K562 (cell line): ENCODE results near the gene ADCY5. TPM values are rescaled to one million over a fixed set of nuclear protein-coding genes. Genes with fewer than 3 reads are reported as not detected.

Experiments used
- ATAC-seq: fragments of 200-7000 bp; cut with Tn5 transposase; 3 replicates; pipeline ENCODE4 v1.9.1; 2020; ENCODE audit warnings: moderate library complexity
- BruUV-seq: library from RNA; stranded (reverse); fragments of 400-500 nt; replicated peaks from 2 replicates; lab custom pipeline; 2021; lab: Mats Ljungman, UMichigan
- CTCF ChIA-PET: fragments of 300-600 bp; formaldehyde crosslinking; extraction: SDS; loops from one replicate; lab custom pipeline; 2021; ENCODE audit warnings: low intra/inter-chr PET ratio; lab: Yijun Ruan, JAX
- POLR2A ChIA-PET: fragments of 300-600, 350-650 bp; sonication (Branson Sonifier 250); formaldehyde crosslinking; extraction: SDS; loops from one replicate; lab custom pipeline; 2021; ENCODE audit warnings: antibody characterized with exemption, inconsistent platforms; lab: Yijun Ruan, JAX
- DNase-seq, 4 experiments: peaks; one replicate each; pipeline versions ENCODE4 v3.0.0 to v3.0.0-alpha.2; 2011 to 2018; ENCODE audit warnings: low spot score in 3 of 4, mixed read lengths in 3 of 4; ENCODE audit errors: extremely low read depth in 1 of 4
- FAIRE-seq: peaks from 2 replicates; lab custom pipeline; 2011; peaks lifted over from hg19 to GRCh38; lab: Jason Lieb, UNC
- H2AFZ ChIP-seq: 2 replicates; pipeline ENCODE4 v1.6.0; 2011; ENCODE audit warnings: low read depth, low read length, control low read depth, inconsistent platforms
- H3K27ac ChIP-seq: fragments of 200-600 bp; 3 replicates; pipeline ENCODE4 v1.8.0; 2011; ENCODE audit warnings: low read depth, mild to moderate bottlenecking, control low read depth, inconsistent platforms, low read length, moderate library complexity, mixed read lengths; ENCODE audit errors: extremely low read depth
- H3K27me3 ChIP-seq, 2 experiments: fragments of 300-600 bp in 1 of 2; 2 replicates in 1 of 2; 3 replicates in 1 of 2; pipeline versions ENCODE4 v1.6.0 to v1.8.0; 2011; ENCODE audit warnings: inconsistent platforms in 2 of 2, low read length in 2 of 2, mild to moderate bottlenecking in 1 of 2, mixed read lengths in 1 of 2, moderate library complexity in 1 of 2; ENCODE audit not compliant: control insufficient read depth in 2 of 2, insufficient read depth in 2 of 2
- H3K36me3 ChIP-seq: fragments of 300-600 bp; 3 replicates; pipeline ENCODE4 v1.8.0; 2011; ENCODE audit warnings: mild to moderate bottlenecking, low read length, inconsistent platforms; ENCODE audit not compliant: control insufficient read depth, insufficient read depth
- H3K4me1 ChIP-seq, 2 experiments: fragments of 200-600 bp in 1 of 2; replicated peaks in 1 of 2; 2 replicates in 1 of 2; 3 replicates in 1 of 2; pipeline versions ENCODE4 v1.5.1 to v1.8.0; 2011; ENCODE audit warnings: inconsistent platforms in 2 of 2, low read length in 2 of 2, mild to moderate bottlenecking in 1 of 2, mixed read lengths in 1 of 2, moderate library complexity in 1 of 2; ENCODE audit not compliant: control insufficient read depth in 2 of 2, insufficient read depth in 2 of 2
- H3K4me2 ChIP-seq: 2 replicates; pipeline ENCODE4 v1.6.1; 2011; ENCODE audit warnings: low read length, control low read depth, inconsistent platforms, mixed read lengths; ENCODE audit not compliant: insufficient read depth
- H3K4me3 ChIP-seq: fragments of 200-600 bp; sonication (generic), shearing (Covaris generic); 2 replicates; pipeline ENCODE4 v1.5.1; 2016; ENCODE audit warnings: control low read depth, inconsistent platforms
- H3K79me2 ChIP-seq: fragments of 200-600 bp; 3 replicates; pipeline ENCODE4 v1.8.0; 2011; ENCODE audit warnings: low read length, inconsistent platforms; ENCODE audit not compliant: control insufficient read depth, insufficient read depth
- H3K9ac ChIP-seq, 2 experiments: 2 replicates each; pipeline versions ENCODE4 v1.6.0 to v1.6.1; 2011; ENCODE audit warnings: low read depth in 2 of 2, low read length in 2 of 2, control low read depth in 1 of 2, inconsistent platforms in 1 of 2, mild to moderate bottlenecking in 1 of 2, mixed read lengths in 1 of 2; ENCODE audit not compliant: insufficient read depth in 1 of 2
- H3K9me1 ChIP-seq: one replicate; pipeline ENCODE4 v1.6.0; 2011; ENCODE audit warnings: inconsistent platforms, mild to moderate bottlenecking, low read length, moderate library complexity; ENCODE audit not compliant: control insufficient read depth, insufficient read depth
- H3K9me3 ChIP-seq: replicated peaks from 2 replicates; pipeline ENCODE4 v1.5.1; 2011; ENCODE audit warnings: low read depth, low read length, inconsistent platforms; ENCODE audit not compliant: control insufficient read depth, insufficient read depth
- H4K20me1 ChIP-seq: replicated peaks from 2 replicates; pipeline ENCODE4 v1.6.1; 2011; ENCODE audit warnings: low read length, inconsistent platforms, mixed read lengths; ENCODE audit not compliant: control insufficient read depth, insufficient read depth
- ATF1 ChIP-seq, 2 experiments: fragments of 450-650 bp in 1 of 2; IDR thresholded peaks; 2 replicates each; pipeline ENCODE4 v1.6.1; 2016; ENCODE audit warnings: missing compliant biosample characterization in 1 of 2, missing genetic modification characterization in 1 of 2
- USF2 ChIP-seq: sonication (generic); formaldehyde crosslinking; IDR thresholded peaks from 2 replicates; pipeline ENCODE4 v1.5.0; 2020; ENCODE audit warnings: missing genetic modification reagents
- WGBS: fragments of 100-300 bp; shearing (Covaris generic); methylation state at CpG from one replicate; pipeline ENCODE4 v1.1.6; 2016; ENCODE audit warnings: low coverage, mixed read lengths; ENCODE audit not compliant: insufficient coverage; ENCODE audit errors: missing lambda C conversion rate; 5-methylcytosine and 5-hydroxymethylcytosine counted together
- in situ Hi-C: fragments of 300-500 bp; cut with MboI; formaldehyde crosslinking; loops from 4 replicates; pipeline ENCODE4 v1.15.0; 2018; ENCODE audit warnings: inconsistent platforms, mixed read lengths
- intact Hi-C: fragments of 100-400 bp; cut with micrococcal nuclease; formaldehyde crosslinking; loops from 2 replicates; pipeline ENCODE4 v1.14.2; 2022
- polyA plus RNA-seq, 8 experiments: library from polyadenylated mRNA; depleted of rRNA in 4 of 8; stranded (reverse) in 5 of 8; unstranded in 3 of 8; fragments of >200 nt; fragmentation: Nextera tagmentation in 2 of 8; fragmentation: Illumina TruSeq in 1 of 8; extraction: Ambion mirVana in 2 of 8; extraction: Trizol in 1 of 8; gene quantifications; 2 replicates each; pipeline versions ENCODE4 v1.2.1 to v1.2.3, GENCODE V29; 2011 to 2014; ENCODE audit warnings: inconsistent platforms in 1 of 8, missing spikeins in 1 of 8
- total RNA-seq, 7 experiments: library from RNA; depleted of rRNA in 6 of 7; stranded (reverse); fragments of >200 nt in 6 of 7; fragmentation: Illumina TruSeq in 2 of 7; extraction: Trizol in 2 of 7; gene quantifications; 2 replicates each; pipeline versions ENCODE4 v1.2.1 to v1.2.3, GENCODE V29; 2011 to 2021; ENCODE audit warnings: low replicate concordance in 1 of 7
- TF ChIP-seq, protein P1 (sequence below): sonication (generic); formaldehyde crosslinking; IDR thresholded peaks from 2 replicates; pipeline ENCODE4 v1.9.0; 2022; ENCODE audit warnings: mild to moderate bottlenecking, missing genetic modification reagents

ADCY5 gene
- total and polyA plus RNA-seq, 9 of the 15 experiments (the other 6 are each of a cell fraction or from before 2014, with no cell fraction given), result under 0.01 TPM; not detected in 8

- intact Hi-C loops (no loop called here), in situ Hi-C loops (no loop called here)
- no peak for FAIRE-seq
- Histone ChIP-seq H3K4me2 (no peak overlapping the region), H4K20me1 (no peaks in the 10 kb centered on the region), H3K4me3 (no peak overlapping the region), H3K36me3 (no peaks in the 10 kb centered on the region), H3K9me3 (no peaks in the 10 kb centered on the region), H3K79me2 (no peaks in the 10 kb centered on the region), H3K27me3 (peaks cover 2 to 18% of the 10 kb centered on the region in 2 experiments; a peak in 3 of 5 replicates), H3K27ac (no peak overlapping the region), H3K9me1 (no peaks in the 10 kb centered on the region), H2AFZ (no peak overlapping the region), H3K9ac (no peak overlapping the region), H3K4me1 (no peaks in the 10 kb centered on the region)
- no TSS peak for BruUV-seq
- ATAC-seq, result no peak
- POLR2A ChIA-PET, result no interaction called here
- DNase-seq, result no peak
- CTCF ChIA-PET, result interaction anchor here (0.7 kb wide), 1 partner anchor 86 kb away, joined by 4 read pairs; no protein-coding TSS in a partner anchor
- TF ChIP-seq ATF1 (CRISPR knock-in tag; IDR thresholded peaks at IDR 0.05) (no peak), ATF1 (tag; IDR thresholded peaks at IDR 0.05) (no peak), USF2 (CRISPR knock-in tag) (peak; percentile 23; the same call in 1 of the 2 replicates)
- TF ChIP-seq, protein P1, sequence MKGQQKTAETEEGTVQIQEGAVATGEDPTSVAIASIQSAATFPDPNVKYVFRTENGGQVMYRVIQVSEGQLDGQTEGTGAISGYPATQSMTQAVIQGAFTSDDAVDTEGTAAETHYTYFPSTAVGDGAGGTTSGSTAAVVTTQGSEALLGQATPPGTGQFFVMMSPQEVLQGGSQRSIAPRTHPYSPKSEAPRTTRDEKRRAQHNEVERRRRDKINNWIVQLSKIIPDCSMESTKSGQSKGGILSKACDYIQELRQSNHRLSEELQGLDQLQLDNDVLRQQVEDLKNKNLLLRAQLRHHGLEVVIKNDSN (CRISPR knock-in tag), result 0 out of 2 replicates have a peak, but pooled peaks have one; percentile 36
- WGBS, result 0% methylated on average over 13 of the region's 14 CpGs
Observed at GRCh38 chr3:123302961-123303360, 145.9 kb downstream of the ADCY5 start.
